ENCODE results near the gene CYB5A.

The CYB5A gene

DNA sequence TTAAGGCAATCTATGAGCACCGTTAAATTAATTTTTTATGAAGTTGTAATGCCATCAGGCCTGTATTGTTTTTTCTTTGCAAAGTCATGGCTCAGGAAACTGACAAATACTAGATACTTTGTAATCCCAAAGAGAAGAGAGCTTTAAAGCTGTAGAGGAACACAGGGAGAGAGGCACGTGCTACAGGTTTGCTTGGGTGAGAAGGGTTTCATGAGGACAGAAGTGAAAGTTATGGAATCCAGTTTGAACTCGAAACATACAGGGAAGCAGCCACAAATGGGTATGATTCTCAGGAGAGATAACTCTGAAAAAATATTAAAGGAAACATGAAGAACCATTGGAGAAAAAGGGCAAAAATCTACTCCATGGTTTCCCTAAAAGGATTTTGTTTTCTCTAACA lies 49.8 kb downstream of the CYB5A start:
- Histone ChIP-seq H3K36me3 (no peaks in the 10 kb centered on the region), H3K27ac (no peak overlapping the region), H3K4me3 (ENCODE audit: low read depth in 1 of 2, low read length in 1 of 2) (no peak overlapping the region), H3K27me3 (no peaks in the 10 kb centered on the region), H3K4me1 (ENCODE audit: control insufficient read depth in 1 of 2, insufficient read depth in 1 of 2, low read depth in 1 of 2, low read length in 1 of 2) (no peaks in the 10 kb centered on the region), H3K9me3 (no peaks in the 10 kb centered on the region)
- TF ChIP-seq, protein P1, sequence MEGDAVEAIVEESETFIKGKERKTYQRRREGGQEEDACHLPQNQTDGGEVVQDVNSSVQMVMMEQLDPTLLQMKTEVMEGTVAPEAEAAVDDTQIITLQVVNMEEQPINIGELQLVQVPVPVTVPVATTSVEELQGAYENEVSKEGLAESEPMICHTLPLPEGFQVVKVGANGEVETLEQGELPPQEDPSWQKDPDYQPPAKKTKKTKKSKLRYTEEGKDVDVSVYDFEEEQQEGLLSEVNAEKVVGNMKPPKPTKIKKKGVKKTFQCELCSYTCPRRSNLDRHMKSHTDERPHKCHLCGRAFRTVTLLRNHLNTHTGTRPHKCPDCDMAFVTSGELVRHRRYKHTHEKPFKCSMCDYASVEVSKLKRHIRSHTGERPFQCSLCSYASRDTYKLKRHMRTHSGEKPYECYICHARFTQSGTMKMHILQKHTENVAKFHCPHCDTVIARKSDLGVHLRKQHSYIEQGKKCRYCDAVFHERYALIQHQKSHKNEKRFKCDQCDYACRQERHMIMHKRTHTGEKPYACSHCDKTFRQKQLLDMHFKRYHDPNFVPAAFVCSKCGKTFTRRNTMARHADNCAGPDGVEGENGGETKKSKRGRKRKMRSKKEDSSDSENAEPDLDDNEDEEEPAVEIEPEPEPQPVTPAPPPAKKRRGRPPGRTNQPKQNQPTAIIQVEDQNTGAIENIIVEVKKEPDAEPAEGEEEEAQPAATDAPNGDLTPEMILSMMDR (IDR thresholded peaks at IDR 0.05), result no peak

DNA sequence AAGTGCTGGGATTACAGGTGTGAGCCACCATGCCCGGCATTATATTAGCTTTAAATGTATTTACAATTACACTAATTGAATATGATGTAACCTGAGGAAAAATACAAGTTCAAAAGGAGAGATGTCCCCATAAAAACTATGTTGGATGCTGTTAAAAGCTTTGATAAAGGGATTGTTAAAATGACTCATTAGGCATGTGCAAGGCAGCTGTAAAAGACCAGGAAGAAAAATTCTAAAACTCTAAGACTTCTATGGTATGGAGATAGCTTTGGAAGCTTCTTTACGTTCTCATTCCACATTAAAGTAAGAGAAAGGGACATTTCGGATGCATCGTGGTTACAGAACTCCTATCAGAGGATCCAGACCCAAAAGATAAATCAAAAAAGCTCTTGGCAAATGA lies 50.3 kb downstream of the CYB5A start:
- H3K27me3 ChIP-seq, result no peaks in the 10 kb centered on the region
- no peak overlapping the region for H3K27ac ChIP-seq
- H3K9me3 ChIP-seq, result no peaks in the 10 kb centered on the region
- TF ChIP-seq, protein P1 (IDR thresholded peaks at IDR 0.05), result no peak
- H3K36me3 ChIP-seq, result no peaks in the 10 kb centered on the region
- H3K4me1 ChIP-seq (ENCODE audit: control insufficient read depth in 1 of 2, insufficient read depth in 1 of 2, low read depth in 1 of 2, low read length in 1 of 2), result no peaks in the 10 kb centered on the region
- H3K4me3 ChIP-seq (ENCODE audit: low read depth in 1 of 2, low read length in 1 of 2), result no peak overlapping the region

DNA sequence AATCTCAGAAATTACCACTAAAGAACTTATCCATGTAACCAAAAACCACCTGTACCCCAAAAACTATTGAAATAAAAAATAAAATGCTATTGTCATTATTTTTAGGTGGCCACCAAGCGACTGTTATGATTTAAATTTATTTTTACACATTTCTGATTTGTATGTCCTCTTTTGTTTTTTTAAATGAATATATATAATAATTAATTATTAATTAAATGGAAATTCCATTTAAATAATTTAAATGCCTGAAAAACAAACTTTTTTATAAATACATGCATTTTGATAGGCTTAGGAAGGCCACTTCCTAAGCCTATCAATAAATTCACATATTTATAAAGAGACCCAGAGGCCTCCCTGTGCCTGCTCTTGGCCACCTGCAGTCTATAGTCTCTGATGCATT lies 52.2 kb downstream of the CYB5A start:
- no peaks in the 10 kb centered on the region for H3K27me3 ChIP-seq
- no peak overlapping the region for H3K4me3 ChIP-seq (ENCODE audit: low read depth in 1 of 2, low read length in 1 of 2)
- no peaks in the 10 kb centered on the region for H3K9me3 ChIP-seq
- H3K4me1 ChIP-seq (ENCODE audit: control insufficient read depth in 1 of 2, insufficient read depth in 1 of 2, low read depth in 1 of 2, low read length in 1 of 2), result no peaks in the 10 kb centered on the region
- H3K36me3 ChIP-seq, result no peaks in the 10 kb centered on the region
- TF ChIP-seq, protein P1 (IDR thresholded peaks at IDR 0.05), result no peak
- H3K27ac ChIP-seq, result no peak overlapping the region

DNA sequence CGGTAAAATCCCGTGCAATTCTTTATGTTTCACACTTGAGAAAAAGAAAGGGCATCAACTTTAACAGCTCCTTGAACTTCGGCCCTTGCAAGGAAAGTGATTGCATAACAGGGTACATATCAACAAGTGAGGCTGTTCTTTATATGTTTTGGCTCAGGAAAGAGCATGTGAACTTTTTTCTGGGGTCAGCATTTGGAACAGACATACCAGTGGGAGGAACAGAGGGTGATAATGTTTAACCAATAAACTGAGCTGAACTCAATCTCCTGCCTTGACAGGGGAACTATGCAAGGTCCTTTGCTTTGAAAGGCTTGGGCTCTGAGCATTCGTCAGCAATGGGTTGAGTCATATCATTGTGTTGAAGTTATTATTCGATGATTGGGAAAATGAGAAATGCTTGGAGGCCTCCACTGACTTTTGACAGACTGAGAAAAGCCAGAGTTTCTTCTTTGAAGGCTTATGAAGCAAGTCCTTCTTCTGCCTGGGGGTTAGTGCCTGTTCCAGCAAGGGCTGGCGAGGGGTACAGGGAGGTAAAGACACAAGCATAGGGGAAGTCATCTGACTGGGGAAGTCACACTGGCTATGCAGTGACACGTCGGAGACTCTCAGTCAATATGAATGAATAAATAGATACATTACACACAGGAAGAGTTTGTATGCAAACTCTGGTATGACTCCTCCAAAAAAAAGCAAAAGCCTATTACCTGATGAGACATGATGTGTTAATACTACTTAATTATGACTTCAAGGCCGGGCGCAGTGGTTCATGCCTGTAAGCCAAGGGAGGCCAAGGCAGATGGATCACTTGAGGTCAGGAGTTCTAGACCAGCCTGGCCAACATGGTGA lies 57.2 kb downstream of the CYB5A start:
- Histone ChIP-seq H3K9me3 (no peaks in the 10 kb centered on the region), H3K27me3 (no peaks in the 10 kb centered on the region), H3K4me3 (ENCODE audit: low read depth in 1 of 2, low read length in 1 of 2) (no peak overlapping the region), H3K27ac (no peak overlapping the region), H3K36me3 (no peaks in the 10 kb centered on the region), H3K4me1 (ENCODE audit: control insufficient read depth in 1 of 2, insufficient read depth in 1 of 2, low read depth in 1 of 2, low read length in 1 of 2) (no peaks in the 10 kb centered on the region)
- TF ChIP-seq, protein P1 (IDR thresholded peaks at IDR 0.05), result no peak

DNA sequence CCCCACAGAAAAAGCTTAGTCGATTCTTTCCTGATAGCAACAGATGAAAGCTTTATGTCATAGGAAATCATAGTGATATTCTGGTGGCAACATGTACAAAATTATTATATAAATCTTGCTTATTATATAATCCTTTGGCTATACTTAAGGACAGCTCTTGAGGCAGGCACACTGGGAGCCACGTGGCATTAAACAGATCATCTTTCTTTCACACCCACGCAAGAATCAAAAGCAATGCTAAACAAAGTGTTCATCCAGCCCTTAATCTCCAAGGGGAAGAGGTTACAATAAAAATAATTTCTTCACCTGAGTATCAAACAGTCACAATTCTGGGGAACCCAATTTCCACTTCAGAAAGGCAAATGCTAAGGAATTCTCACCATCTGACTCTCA lies 57.8 kb downstream of the CYB5A start:
- no peak overlapping the region for H3K4me3 ChIP-seq (ENCODE audit: low read depth in 1 of 2, low read length in 1 of 2)
- H3K36me3 ChIP-seq, result no peaks in the 10 kb centered on the region
- H3K27me3 ChIP-seq, result no peaks in the 10 kb centered on the region
- H3K27ac ChIP-seq, result no peak overlapping the region
- TF ChIP-seq, protein P1 (IDR thresholded peaks at IDR 0.05), result no peak
- no peaks in the 10 kb centered on the region for H3K4me1 ChIP-seq (ENCODE audit: control insufficient read depth in 1 of 2, insufficient read depth in 1 of 2, low read depth in 1 of 2, low read length in 1 of 2)
- H3K9me3 ChIP-seq, result no peaks in the 10 kb centered on the region
